SK-N-SH (cell line): ENCODE results near the gene UBE2U.
A peak's percentile ranks its signal among the peaks of the same experiment; 100 is the strongest.

ENCODE experiments used
- CTCF ChIP-seq: fragments of 200-600 bp; sonication (generic); IDR thresholded peaks from 2 replicates; pipeline ENCODE4 v1.6.1; 2017; ENCODE audit warnings: antibody characterized with exemption, mild to moderate bottlenecking, moderate library complexity
- EP300 ChIP-seq, 2 experiments: IDR thresholded peaks; 2 replicates each; pipeline versions ENCODE4 v1.4.0 to v1.6.1; 2012; ENCODE audit warnings: borderline replicate concordance in 1 of 2, low read depth in 1 of 2, low read length in 1 of 2
- EZH2phosphoT487 ChIP-seq: fragments of 200-600 bp; sonication (generic); IDR thresholded peaks from 2 replicates; pipeline ENCODE4 v1.6.1; 2017; ENCODE audit warnings: low read depth, mixed run types, mild to moderate bottlenecking, antibody characterized with exemption, moderate library complexity, borderline replicate concordance
- FOXM1 ChIP-seq: IDR thresholded peaks from 2 replicates; pipeline ENCODE4 v1.4.0; 2012; ENCODE audit warnings: low read depth, mild to moderate bottlenecking
- POLR2AphosphoS5 ChIP-seq: IDR thresholded peaks from 2 replicates; pipeline ENCODE4 v1.6.1; 2012; ENCODE audit warnings: low read depth, low read length
- RAD21 ChIP-seq: IDR thresholded peaks from 2 replicates; pipeline ENCODE4 v1.6.1; 2012; ENCODE audit warnings: mild to moderate bottlenecking, low read length
- SMC3 ChIP-seq: IDR thresholded peaks from 2 replicates; pipeline ENCODE4 v1.6.1; 2012; ENCODE audit warnings: low read depth, low read length, improper control_type of control experiment
- TAF1 ChIP-seq: IDR thresholded peaks from 2 replicates; pipeline ENCODE4 v1.6.1; 2012; ENCODE audit warnings: low read depth, mild to moderate bottlenecking, low read length, moderate library complexity, borderline replicate concordance
- USF2 ChIP-seq: fragments of 150-350 bp; IDR thresholded peaks from 2 replicates; pipeline ENCODE4 v1.6.1; 2017; ENCODE audit warnings: antibody characterized with exemption, low read length, low read depth, borderline replicate concordance

- no peak for TF ChIP-seq CTCF
- no peak for TF ChIP-seq POLR2AphosphoS5
- TF ChIP-seq TAF1: no peak
- TF ChIP-seq EZH2phosphoT487: no peak
- no peak for TF ChIP-seq RAD21
- no peak for TF ChIP-seq SMC3
- no peak for TF ChIP-seq FOXM1
- TF ChIP-seq USF2: no peak
- peak in 1 of 2 experiments; percentile 81; a peak in 2 of 4 replicates for TF ChIP-seq EP300 (IDR thresholded peaks at IDR 0.05; ENCODE audit: borderline replicate concordance in 1 of 2, low read depth in 1 of 2, low read length in 1 of 2)
Measured at GRCh38 chr1:64175639-64176038, 27.8 kb upstream of the UBE2U start.
